HG03095 (cell line): Measurements from ENCODE around the gene LCN10.
"Not testable (repeated sequence)": the region's sequence is repeated elsewhere in the genome, so short reads cannot be mapped to it uniquely, and the experiment has no call there.

Source experiments
- ATAC-seq: cut with Tn5 transposase; IDR thresholded peaks from one replicate; pipeline ENCODE4 v1.9.1; 2021; ENCODE audit warnings: moderate library complexity; ENCODE audit not compliant: unreplicated experiment

Gene LCN10

GRCh38 chr9:136742591-136743391, at the start of gene LCN10:
Gene LCN10, minus strand, starts transcription at chr9:136742940. Its CDS starts 37 bp downstream, at chr9:136742903.
- ATAC-seq, result no peak

GRCh38 chr9:136791516-136792276, 49.0 kb upstream of the LCN10 start:
- ATAC-seq, result no peak

DNA sequence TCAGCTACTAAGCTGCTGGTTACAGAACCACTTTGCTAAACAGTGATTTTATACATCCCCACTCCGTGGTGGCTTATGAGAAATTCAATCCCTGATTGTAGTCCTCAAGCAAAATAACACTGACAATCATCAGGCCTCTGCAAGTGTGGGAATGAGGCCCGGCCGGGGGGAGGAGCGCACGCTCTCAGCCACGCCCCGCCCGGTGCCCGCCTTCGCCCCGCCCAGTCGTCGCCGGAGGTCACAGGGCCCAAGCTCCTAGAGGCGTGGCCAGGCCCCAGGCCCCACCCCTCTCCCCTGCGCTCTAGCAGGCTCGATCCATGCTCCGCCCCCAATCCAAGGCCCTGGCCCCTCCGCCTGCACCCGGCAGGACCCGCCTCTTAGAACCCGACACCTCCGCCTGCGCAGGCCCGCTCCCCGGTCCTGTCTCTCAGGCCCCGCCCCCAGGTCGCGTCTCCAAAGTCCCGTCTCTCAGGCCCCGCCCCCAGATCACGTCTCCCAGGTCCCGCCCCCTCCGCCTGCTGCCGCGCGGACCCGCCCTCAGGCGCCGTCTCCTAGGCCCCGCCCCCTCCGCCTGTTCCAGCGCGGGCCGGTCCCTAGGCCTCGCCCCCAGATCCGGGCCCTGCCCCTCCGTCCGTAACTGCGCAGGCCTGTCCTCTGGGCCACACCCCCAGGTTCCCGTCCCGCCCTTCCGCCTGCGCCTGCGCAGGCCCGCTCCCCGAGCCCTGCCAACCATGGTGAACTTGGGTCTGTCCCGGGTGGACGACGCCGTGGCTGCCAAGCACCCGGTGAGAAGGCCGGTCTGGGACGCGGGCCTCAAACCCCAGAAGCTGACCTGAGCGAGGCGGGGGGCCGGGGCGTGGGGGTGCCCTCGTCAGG, 48.1 kb upstream of the LCN10 start, which contains the start of gene TMEM141:
Gene TMEM141, plus strand, starts transcription at position 705 of the 876 bp plus-strand sequence. Its CDS starts 27 bp downstream, at position 732.
- ATAC-seq, result peak; percentile 80

- no peak for ATAC-seq
These were observed 46.8 kb upstream of the LCN10 start for GRCh38 chr9:136789523-136789937.

DNA sequence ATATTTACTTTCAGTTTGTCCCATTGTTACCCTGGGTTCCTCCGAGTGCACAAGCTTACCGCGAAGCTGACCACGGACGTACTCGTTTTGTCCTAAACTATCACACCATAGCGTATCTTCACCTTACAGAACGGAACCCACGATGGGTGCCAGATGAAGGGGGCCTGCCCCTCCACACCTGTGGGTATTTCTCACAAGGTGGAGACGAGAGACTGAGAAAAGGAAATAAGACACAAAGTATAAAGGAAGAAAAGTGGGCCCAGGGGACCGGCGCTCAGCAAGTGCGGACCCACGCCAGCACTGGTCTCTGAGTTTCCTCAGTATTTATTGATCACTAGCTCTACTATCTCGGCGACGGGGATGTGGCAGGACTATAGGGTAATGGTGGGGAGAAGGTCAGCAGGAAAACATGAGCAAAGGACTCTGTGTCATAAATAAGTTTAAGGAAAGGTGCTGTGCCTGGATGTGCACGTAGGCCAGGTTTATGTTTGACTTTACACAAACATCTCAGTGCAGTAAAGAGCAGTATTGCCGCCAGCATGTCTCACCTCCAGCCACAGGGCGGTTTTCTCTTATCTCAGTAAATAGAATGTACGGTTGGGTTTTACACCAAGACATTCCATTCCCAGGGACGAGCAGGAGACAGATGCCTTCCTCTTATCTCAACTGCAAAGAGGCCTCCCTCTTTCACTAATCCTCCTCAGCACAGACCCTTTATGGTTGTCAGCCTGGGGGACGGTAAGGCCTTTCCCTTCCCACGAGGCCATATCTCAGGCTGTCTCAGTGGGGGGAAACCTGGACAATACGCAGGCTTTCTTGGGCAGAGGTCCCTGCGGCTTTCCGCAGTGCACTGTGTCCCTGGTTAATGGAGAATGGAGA, 46.1 kb upstream of the LCN10 start:
- ATAC-seq, result not testable (repeated sequence)

DNA sequence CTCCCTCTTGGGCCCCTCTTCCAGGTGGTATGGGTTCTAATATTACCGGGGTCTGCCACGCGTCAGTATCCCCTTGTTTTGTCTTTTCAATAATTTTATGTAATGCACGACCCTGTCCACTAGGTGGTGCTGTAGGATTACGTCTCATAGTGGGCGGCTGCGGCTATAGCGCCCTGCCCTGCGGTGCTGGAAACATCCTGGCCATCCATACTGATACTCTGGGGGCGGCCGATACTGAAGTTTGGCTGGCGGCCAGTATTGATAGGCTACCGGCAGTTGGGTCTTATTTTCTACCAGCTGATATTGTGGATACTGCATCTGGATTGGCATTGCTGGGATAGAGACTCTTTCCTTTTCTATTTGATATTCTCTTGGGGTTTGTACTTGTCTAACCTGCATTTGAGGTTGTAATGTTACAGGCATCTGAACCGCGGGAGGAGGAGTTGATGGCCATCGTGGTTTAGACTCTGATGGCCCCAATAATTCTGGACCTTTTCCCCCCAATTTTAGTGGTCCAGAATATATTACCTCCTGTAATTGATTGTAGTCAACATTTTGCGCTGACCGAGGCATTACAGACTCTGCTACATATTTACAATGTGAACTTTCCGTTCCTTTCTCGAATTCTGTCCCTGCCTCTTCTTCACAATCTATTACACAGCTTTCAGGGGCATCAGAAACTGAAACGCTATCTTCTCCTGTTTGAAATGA, 45.1 kb upstream of the LCN10 start:
- ATAC-seq, result no peak

DNA sequence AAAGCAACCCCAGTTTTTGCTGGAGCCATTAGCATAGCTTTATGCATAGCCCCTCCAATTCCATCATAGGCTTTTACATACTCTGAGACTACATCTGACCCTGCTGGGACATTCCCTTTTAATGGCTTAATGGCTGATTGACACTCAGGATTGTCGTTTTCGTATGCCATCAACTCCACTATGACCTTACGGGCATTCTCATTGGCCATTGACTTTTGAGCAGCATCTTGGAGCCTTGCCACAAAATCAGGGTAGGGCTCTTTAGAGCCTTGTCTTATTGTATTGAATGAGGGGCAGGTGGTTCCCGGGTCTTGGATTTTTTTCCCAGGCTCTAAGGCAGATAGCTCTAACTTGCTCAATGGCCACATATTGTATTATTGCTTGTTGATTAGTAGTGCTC, 44.2 kb upstream of the LCN10 start:
- not testable (repeated sequence) for ATAC-seq

DNA sequence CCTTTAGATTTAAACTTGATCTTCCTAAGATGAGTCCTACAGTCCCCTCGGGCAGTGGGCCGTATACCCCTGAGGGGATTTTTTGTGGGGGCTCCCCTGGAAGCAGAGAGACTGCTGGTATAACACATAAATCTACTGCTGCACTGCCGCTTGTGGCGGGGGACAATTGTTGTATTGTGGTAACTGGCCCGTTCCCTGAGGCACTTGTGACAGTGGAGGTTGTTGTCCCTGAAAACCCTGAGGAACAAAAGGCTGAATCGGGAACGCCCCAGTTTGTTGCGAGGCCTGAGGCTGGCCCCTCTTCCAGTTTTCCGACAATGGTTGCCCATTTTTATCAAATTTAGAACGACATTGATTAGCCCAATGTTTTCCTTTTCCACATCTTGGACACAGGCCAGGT, 43.7 kb upstream of the LCN10 start:
- no peak for ATAC-seq

DNA sequence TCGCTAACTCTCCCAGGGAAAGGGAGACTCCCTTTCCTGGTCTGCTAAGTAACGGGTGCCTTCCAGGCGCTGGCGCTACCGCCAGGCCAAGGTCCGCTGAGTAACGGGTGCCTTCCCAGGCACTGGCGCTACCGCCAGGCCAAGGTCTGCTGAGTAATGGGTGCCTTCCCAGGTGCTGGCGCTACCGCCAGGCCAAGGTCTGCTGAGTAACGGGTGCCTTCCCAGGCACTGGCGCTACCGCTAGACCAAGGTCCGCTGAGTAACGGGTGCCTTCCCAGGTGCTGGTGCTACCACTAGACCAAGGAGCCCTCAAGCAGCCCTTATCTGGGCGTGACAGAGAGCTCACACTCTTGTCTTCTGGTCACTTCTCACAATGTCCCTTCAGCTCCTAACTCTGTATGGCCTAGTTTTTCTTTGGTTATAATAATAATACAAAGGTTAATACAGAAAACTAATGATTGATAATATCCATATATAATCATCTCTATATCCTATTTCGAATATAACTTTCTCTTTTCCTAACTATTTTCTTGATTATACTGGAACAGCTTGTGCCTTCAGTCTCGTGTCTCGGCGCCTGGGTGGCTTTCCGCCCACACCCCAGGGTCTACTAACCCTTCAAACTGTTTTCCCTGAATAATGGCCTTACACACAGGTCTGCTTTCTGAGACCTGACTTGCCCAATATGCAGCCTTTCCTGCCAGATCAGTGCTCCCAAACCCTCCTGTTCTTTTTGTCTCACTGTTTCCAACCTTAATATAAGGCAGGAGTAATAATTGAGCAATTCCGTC, 43.0 kb upstream of the LCN10 start:
- not testable (repeated sequence) for ATAC-seq

DNA sequence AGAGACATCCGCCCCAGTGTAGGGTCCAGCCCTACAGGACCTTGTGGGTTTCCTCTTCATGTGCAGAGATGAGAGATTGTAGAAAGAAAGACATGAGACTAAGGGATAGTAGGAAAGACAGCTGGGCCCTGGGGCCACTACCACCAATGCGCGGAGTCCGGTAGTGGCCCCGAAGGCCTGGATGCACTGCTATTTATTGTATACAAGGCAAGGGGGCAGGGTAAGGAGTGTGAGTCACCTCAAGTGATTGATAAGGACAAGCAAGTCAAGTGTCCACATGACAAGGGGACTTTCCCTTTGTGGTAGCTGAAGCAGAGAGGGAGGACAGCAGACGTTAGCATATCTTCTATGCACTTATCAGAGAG, 42.2 kb upstream of the LCN10 start:
- no peak for ATAC-seq

DNA sequence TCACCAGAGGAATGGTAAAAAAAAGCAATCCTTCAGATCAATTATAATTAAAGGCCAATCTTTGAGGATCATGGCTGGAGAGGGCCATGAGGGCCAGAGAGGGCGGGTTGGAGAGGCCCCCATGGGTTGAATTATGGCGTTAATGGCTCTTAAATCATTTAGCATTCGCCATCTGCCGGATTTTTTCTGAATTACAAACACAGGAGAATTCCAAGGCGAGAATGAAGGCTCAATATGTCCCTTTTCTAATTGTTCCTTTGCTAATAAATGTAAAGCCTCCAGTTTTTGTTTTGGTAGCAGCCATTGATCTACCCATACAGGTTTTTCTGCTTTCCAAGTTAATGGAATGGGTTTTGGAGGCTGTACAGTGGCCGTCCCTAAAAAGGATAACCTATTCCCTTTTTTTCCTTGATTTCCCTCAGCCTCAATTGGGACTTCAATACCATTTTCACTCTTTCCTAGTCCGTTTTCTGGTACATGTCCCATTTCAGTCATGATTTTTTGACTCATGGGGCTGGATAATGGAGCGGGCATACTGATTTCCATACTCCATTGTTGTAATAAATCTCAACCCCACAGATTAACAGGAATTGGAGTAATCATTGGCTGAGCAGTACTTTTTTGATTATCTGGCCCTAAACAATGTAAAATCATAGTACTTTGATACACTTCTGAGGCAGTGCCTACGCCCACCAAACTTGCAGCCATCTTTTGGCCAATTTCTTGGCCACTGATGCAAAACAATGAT, 41.7 kb upstream of the LCN10 start:
- ATAC-seq, result no peak

GRCh38 chr9:136782452-136782851, 39.7 kb upstream of the LCN10 start:
- no peak for ATAC-seq

DNA sequence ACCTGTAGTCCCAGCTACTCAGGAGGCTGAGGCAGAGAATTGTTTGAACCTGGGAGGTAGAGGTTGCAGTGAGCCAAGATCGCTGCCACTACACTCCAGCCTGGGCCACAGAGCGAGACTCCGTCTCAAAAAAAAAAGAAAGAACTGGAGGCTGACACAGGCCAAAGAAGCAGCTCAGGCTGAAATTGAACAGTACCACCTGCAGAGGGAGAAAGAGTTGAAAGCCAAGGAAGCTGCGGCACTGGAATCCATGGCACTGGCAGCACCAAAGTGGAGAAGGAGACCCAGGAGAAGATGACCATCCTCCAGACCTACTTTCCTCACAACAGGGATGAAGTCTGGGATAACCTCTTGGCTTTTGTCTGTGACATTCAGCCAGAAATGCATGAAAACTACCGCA, 37.1 kb upstream of the LCN10 start:
- no peak for ATAC-seq

DNA sequence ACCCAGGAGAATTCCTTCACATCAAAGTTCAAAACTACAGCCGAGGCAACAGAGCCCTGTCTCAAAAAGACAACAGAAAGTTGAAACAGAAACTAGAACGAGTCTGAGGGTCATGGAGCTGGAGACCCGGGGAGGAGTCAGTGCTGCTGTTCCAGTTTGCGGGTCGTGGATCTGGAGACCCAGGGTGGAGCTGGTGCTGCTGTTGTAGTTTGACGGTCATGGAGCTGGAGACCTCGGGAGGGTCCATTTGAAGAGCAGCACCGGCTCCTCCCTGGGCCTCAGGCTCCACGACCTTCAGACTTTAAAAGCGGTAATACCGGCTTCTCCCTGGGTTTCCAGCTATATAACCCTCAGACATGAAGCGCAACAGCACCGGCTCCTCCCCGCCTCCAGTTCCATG, 34.6 kb upstream of the LCN10 start:
- no peak for ATAC-seq

DNA sequence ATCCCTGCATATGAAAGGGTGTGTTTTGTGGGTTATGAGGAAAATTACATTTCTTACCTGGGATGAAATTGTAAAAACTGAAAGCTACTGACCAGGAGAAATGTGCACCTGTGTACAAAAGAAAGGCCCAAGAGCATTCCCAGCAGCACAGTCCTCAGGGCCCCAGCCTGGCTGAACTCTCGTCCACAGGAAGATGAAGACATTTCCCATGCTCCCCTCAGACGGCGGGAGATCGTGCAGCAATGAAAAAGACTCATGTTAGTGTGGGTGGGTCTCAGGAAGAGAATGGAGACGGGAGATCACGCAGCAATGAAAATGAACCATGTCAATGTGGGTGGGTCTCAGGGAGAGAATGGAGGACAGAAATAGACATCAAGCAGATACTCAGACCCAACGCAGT, 34.2 kb upstream of the LCN10 start:
- ATAC-seq, result no peak

DNA sequence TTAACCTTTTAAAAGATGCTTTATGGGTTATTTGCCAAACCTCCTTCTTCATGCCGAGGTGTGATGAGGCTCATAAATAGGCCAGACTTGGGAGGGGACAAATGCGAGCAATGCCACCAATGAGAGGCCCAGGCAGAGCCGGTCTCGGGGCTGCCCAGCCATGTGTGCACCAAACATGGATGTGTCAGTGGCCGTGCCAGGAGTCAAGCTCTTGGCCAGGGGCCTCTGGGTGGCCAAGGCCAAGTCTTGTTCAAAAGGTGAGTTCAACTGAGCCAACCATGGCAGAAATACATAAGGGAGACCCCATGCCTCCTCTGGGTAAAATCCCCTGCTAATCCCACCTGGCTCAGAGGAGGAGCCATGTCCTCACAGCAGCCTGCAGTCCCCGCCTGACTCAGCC, 32.5 kb upstream of the LCN10 start:
- ATAC-seq, result no peak

GRCh38 chr9:136774416-136775045, 31.8 kb upstream of the LCN10 start:
- ATAC-seq, result no peak
